Liver (tissue), 3 donors: Measurements from ENCODE around the gene S100A2.

Experiments
- CTCF ChIP-seq: fragments of 150-350 bp; IDR thresholded peaks from 2 replicates; pipeline ENCODE4 v1.5.1; 2017; ENCODE audit warnings: improper control_type of control experiment, low read depth, low read length; ENCODE audit not compliant: missing input control
- MAX ChIP-seq: IDR thresholded peaks from 2 replicates; pipeline ENCODE4 v1.6.1; 2016; ENCODE audit warnings: antibody characterized with exemption
- NR2F2 ChIP-seq: IDR thresholded peaks from 2 replicates; pipeline ENCODE4 v1.6.1; 2016; ENCODE audit warnings: antibody characterized with exemption
- REST ChIP-seq: IDR thresholded peaks from 2 replicates; pipeline ENCODE4 v1.6.1; 2016; ENCODE audit warnings: antibody characterized with exemption, mild to moderate bottlenecking
- SP1 ChIP-seq: IDR thresholded peaks from 2 replicates; pipeline ENCODE4 v1.6.1; 2018; ENCODE audit warnings: antibody characterized with exemption, mild to moderate bottlenecking
- TAF1 ChIP-seq: conservative IDR thresholded peaks from 2 replicates; pipeline ENCODE4 v1.6.1; 2016; ENCODE audit warnings: antibody characterized with exemption, mild to moderate bottlenecking
- ZBTB33 ChIP-seq: IDR thresholded peaks from 2 replicates; pipeline ENCODE4 v1.6.1; 2016; ENCODE audit warnings: antibody characterized with exemption
- donor health status: healthy.
- donor health status: healthy.

GRCh38 chr1:153615406-153615805 lies 49.8 kb upstream of the S100A2 start:
- TF ChIP-seq REST: no peak
- TF ChIP-seq SP1: no peak
- no peak for TF ChIP-seq MAX
- TF ChIP-seq TAF1: no peak
- TF ChIP-seq ZBTB33: no peak
- TF ChIP-seq CTCF: no peak
- no peak for TF ChIP-seq NR2F2
